LNCAP (cell line): Measurements from ENCODE around the gene KRTAP10-7.

Experiments used
- CTCF ChIP-seq: fragments of 450-650 bp; IDR thresholded peaks from 2 replicates; pipeline ENCODE4 v1.5.1; 2017; ENCODE audit warnings: mild to moderate bottlenecking

KRTAP10-7 gene

GRCh38 chr21:44649521-44650100 is 49.2 kb downstream of the KRTAP10-7 start:
- no peak for TF ChIP-seq CTCF

GRCh38 chr21:44650265-44650972 is 50.0 kb downstream of the KRTAP10-7 start:
- TF ChIP-seq CTCF: no peak

- no peak for TF ChIP-seq CTCF
These were observed 50.7 kb downstream of the KRTAP10-7 start for GRCh38 chr21:44650973-44651675.
